HUDEP-2 (cell line): Measurements from ENCODE around the gene HRG.
"Not testable (repeated sequence)": the region's sequence is repeated elsewhere in the genome, so short reads cannot be mapped to it uniquely, and the experiment has no call there.

Experiments
- DNase-seq, 76 experiments: peaks; one replicate each; lab custom pipeline; 2025; ENCODE audit not compliant: unreplicated experiment in 76 of 76; lab: John Stamatoyannopoulos, UW

Gene HRG

GRCh38 chr3:186671051-186671450 is 5.2 kb downstream of the HRG start:
- DNase-seq: no peak

- no peak for DNase-seq
Measured at GRCh38 chr3:186678604-186679003, 12.8 kb downstream of the HRG start.

GRCh38 chr3:186679151-186679550 is 13.3 kb downstream of the HRG start:
- DNase-seq: no peak

GRCh38 chr3:186680869-186681268 is 15.1 kb downstream of the HRG start:
- DNase-seq: no peak

GRCh38 chr3:186682812-186683211 is 17.0 kb downstream of the HRG start:
- DNase-seq: no peak

GRCh38 chr3:186683979-186684378 is 18.2 kb downstream of the HRG start:
- no peak for DNase-seq

- DNase-seq: not testable (repeated sequence)
Measured at GRCh38 chr3:186686475-186686874, 20.7 kb downstream of the HRG start.

GRCh38 chr3:186687120-186687651 is 21.4 kb downstream of the HRG start:
- DNase-seq: no peak

- not testable (repeated sequence) for DNase-seq
Measured at GRCh38 chr3:186690304-186690703, 24.5 kb downstream of the HRG start.

- DNase-seq: no peak
Measured at GRCh38 chr3:186691676-186692075, 25.9 kb downstream of the HRG start.

- no peak for DNase-seq
Measured at GRCh38 chr3:186693843-186694242, 28.0 kb downstream of the HRG start.

- no peak for DNase-seq
Measured at GRCh38 chr3:186694288-186695032, 28.6 kb downstream of the HRG start.

GRCh38 chr3:186696522-186696921 is 30.7 kb downstream of the HRG start:
- DNase-seq: no peak

- no peak for DNase-seq
Measured at GRCh38 chr3:186697510-186697909, 31.7 kb downstream of the HRG start.

GRCh38 chr3:186700267-186700666 is 34.5 kb downstream of the HRG start:
- DNase-seq: peak in 5 of 76 experiments; percentile 5 to 28 (median 16)

GRCh38 chr3:186702451-186702850 is 36.6 kb downstream of the HRG start:
- DNase-seq: not testable (repeated sequence)

- no peak for DNase-seq
Measured at GRCh38 chr3:186705882-186706780, 40.3 kb downstream of the HRG start.

- peak in 6 of 76 experiments; percentile 6 to 46 (median 19) for DNase-seq
Measured at GRCh38 chr3:186708983-186709679, 43.3 kb downstream of the HRG start.

GRCh38 chr3:186710694-186711093 is 44.9 kb downstream of the HRG start:
- DNase-seq: not testable (repeated sequence)

- DNase-seq: no peak
Measured at GRCh38 chr3:186713499-186713898, 47.7 kb downstream of the HRG start.

- DNase-seq: no peak
Measured at GRCh38 chr3:186717039-186717457, 51.2 kb downstream of the HRG start, which contains the start of gene KNG1. Gene KNG1, plus strand, starts transcription at chr3:186717359. Its CDS starts 184 bp downstream, at chr3:186717543.
